AG04449 (cell line): Measurements from ENCODE around the gene BCL11B.

Experiments
- CTCF ChIA-PET: fragments of 350-600 bp; formaldehyde crosslinking; extraction: SDS; loops from one replicate; lab custom pipeline; 2021; ENCODE audit warnings: antibody characterized with exemption; lab: Yijun Ruan, JAX
- POLR2A ChIA-PET: fragments of 400-600, 350-600 bp; formaldehyde crosslinking; extraction: SDS; loops from one replicate; lab custom pipeline; 2020; ENCODE audit warnings: antibody characterized with exemption, inconsistent platforms; lab: Yijun Ruan, JAX
- DNase-seq: peaks from one replicate; pipeline ENCODE4 v3.0.0-alpha.2; 2010; ENCODE audit warnings: low read depth, low spot score
- H3K4me3 ChIP-seq: 2 replicates; pipeline ENCODE4 v1.5.1; 2011; ENCODE audit warnings: low read depth, mild to moderate bottlenecking, control low read depth, low read length
- TF ChIP-seq, protein P1 (sequence below): IDR thresholded peaks from one replicate; pipeline ENCODE4 v1.5.1; 2011; ENCODE audit warnings: mild to moderate bottlenecking, moderate library complexity, low read length, control low read depth, inconsistent platforms; ENCODE audit not compliant: insufficient read depth; ENCODE audit errors: missing control alignments

Gene BCL11B

GRCh38 chr14:99205086-99205688 lies 66.8 kb downstream of the BCL11B start:
- TF ChIP-seq, protein P1, sequence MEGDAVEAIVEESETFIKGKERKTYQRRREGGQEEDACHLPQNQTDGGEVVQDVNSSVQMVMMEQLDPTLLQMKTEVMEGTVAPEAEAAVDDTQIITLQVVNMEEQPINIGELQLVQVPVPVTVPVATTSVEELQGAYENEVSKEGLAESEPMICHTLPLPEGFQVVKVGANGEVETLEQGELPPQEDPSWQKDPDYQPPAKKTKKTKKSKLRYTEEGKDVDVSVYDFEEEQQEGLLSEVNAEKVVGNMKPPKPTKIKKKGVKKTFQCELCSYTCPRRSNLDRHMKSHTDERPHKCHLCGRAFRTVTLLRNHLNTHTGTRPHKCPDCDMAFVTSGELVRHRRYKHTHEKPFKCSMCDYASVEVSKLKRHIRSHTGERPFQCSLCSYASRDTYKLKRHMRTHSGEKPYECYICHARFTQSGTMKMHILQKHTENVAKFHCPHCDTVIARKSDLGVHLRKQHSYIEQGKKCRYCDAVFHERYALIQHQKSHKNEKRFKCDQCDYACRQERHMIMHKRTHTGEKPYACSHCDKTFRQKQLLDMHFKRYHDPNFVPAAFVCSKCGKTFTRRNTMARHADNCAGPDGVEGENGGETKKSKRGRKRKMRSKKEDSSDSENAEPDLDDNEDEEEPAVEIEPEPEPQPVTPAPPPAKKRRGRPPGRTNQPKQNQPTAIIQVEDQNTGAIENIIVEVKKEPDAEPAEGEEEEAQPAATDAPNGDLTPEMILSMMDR, result no peak
- no peak overlapping the region for H3K4me3 ChIP-seq
- no peak for DNase-seq
- ChIA-PET CTCF (no interaction called here), POLR2A (no interaction called here)

- ChIA-PET POLR2A (no interaction called here), CTCF (no interaction called here)
- no peak for DNase-seq
- H3K4me3 ChIP-seq, result no peak overlapping the region
- TF ChIP-seq, protein P1, result no peak
Observed at GRCh38 chr14:99203801-99204200, 68.2 kb downstream of the BCL11B start.

- no peak overlapping the region for H3K4me3 ChIP-seq
- no peak for DNase-seq
- ChIA-PET CTCF (no interaction called here), POLR2A (no interaction called here)
- TF ChIP-seq, protein P1, result no peak
Observed at GRCh38 chr14:99203080-99203479, 68.9 kb downstream of the BCL11B start.

- H3K4me3 ChIP-seq, result no peak overlapping the region
- no peak for DNase-seq
- ChIA-PET POLR2A (no interaction called here), CTCF (no interaction called here)
- TF ChIP-seq, protein P1, result no peak
Observed at GRCh38 chr14:99202516-99202915, 69.5 kb downstream of the BCL11B start.

DNA sequence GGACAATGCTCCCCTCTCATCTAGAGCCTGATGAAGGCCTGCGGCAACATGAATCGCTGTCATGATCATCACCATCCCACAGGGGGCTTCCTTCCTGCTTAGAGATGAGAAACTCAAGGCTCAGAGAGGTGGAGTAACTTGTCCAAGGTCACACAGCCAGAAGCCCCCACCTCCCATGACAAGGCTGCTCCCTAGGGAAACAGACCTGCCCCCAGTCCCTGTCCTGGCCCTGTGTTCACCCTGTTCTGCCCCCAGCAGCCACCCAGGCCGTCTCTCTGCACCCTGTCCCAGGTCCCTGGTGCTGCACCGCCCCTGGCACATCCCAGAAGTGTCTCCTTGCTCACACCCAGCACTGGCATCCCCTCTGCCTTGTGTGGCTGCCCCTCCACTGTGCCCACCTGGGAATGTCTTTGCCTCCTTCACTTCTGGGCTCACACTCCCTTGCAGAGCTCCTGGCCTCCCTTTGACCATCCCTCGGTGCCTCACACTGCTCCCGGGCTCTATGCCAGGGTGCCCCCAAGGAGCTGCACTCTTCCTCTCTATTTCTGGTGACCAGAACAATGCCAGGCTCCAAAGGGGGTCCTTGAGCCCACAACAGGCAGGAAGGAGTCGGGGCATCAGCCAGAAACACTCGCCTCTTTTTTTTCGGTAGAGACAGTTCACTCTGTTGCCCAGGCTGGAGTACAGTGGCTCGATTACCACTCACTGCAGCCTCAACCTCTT lies 70.5 kb downstream of the BCL11B start:
- no peak overlapping the region for H3K4me3 ChIP-seq
- ChIA-PET POLR2A (no interaction called here), CTCF (no interaction called here)
- TF ChIP-seq, protein P1, result no peak
- DNase-seq, result no peak

DNA sequence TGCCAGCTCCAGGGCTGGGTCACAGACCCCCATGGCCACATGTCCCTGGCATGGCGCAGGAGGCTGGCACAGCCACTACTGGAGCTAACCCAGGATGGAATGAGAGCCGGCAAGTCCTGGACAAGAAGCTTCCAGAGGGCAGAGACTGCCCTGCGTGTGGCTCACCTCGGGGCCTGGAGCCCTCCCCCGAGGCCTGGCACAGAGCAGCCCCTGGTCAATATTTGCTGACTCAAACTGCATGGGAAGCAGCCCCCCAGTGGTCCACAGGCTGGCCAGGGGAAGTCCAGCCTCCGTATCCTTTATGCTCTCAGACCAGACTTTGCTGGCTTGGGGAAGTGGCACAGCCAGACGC lies 71.4 kb downstream of the BCL11B start:
- no peak overlapping the region for H3K4me3 ChIP-seq
- TF ChIP-seq, protein P1, result no peak
- ChIA-PET CTCF (no interaction called here), POLR2A (no interaction called here)
- no peak for DNase-seq
